ENCODE measurements around the gene TPSAB1.
"Not testable (repeated sequence)": the region's sequence is repeated elsewhere in the genome, so short reads cannot be mapped to it uniquely, and the experiment has no call there.

GRCh38 chr16:1230471-1231212 lies 9.9 kb upstream of the TPSAB1 start:
- TF ChIP-seq POLR2AphosphoS5, EP300, POLR2A (IDR thresholded peaks at IDR 0.05): not testable (repeated sequence)
- TF ChIP-seq, protein P1, sequence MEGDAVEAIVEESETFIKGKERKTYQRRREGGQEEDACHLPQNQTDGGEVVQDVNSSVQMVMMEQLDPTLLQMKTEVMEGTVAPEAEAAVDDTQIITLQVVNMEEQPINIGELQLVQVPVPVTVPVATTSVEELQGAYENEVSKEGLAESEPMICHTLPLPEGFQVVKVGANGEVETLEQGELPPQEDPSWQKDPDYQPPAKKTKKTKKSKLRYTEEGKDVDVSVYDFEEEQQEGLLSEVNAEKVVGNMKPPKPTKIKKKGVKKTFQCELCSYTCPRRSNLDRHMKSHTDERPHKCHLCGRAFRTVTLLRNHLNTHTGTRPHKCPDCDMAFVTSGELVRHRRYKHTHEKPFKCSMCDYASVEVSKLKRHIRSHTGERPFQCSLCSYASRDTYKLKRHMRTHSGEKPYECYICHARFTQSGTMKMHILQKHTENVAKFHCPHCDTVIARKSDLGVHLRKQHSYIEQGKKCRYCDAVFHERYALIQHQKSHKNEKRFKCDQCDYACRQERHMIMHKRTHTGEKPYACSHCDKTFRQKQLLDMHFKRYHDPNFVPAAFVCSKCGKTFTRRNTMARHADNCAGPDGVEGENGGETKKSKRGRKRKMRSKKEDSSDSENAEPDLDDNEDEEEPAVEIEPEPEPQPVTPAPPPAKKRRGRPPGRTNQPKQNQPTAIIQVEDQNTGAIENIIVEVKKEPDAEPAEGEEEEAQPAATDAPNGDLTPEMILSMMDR (IDR thresholded peaks at IDR 0.05), result not testable (repeated sequence)
